HepG2 (cell line): Measurements from ENCODE around the gene CD300A. TPM values are rescaled to one million over a fixed set of nuclear protein-coding genes. Genes with fewer than 3 reads are reported as not detected.

Experiments used
- AKAP8 ChIP-seq: sonication (generic); formaldehyde crosslinking; IDR thresholded peaks from 2 replicates; pipeline ENCODE4 v1.5.1; 2020; ENCODE audit warnings: mild to moderate bottlenecking, missing genetic modification reagents
- ARNT2 ChIP-seq: sonication (generic); formaldehyde crosslinking; IDR thresholded peaks from 2 replicates; pipeline ENCODE4 v1.8.0; 2022; ENCODE audit warnings: mild to moderate bottlenecking, low read depth, missing genetic modification reagents, moderate library complexity
- ATF7 ChIP-seq, 2 experiments: fragments of 450-650 bp in 1 of 2; sonication (generic) in 1 of 2; formaldehyde crosslinking in 1 of 2; IDR thresholded peaks; 2 replicates each; pipeline versions ENCODE4 v1.4.0 to v1.6.1; 2016 to 2020; ENCODE audit warnings: antibody characterized with exemption in 1 of 2, mild to moderate bottlenecking in 1 of 2, missing genetic modification reagents in 1 of 2
- ETS1 ChIP-seq: sonication (generic); formaldehyde crosslinking; IDR thresholded peaks from 2 replicates; pipeline ENCODE4 v1.4.0; 2020; ENCODE audit warnings: missing genetic modification reagents
- FOSL2 ChIP-seq: sonication (generic); formaldehyde crosslinking; IDR thresholded peaks from 2 replicates; pipeline ENCODE4 v1.4.0; 2020; ENCODE audit warnings: missing genetic modification reagents
- FOXO1 ChIP-seq: sonication (generic); formaldehyde crosslinking; IDR thresholded peaks from 2 replicates; pipeline ENCODE4 v1.4.0; 2020; ENCODE audit warnings: missing genetic modification reagents
- JUND ChIP-seq: sonication (generic); formaldehyde crosslinking; IDR thresholded peaks from 2 replicates; pipeline ENCODE4 v1.8.0; 2022; ENCODE audit warnings: mild to moderate bottlenecking, missing genetic modification reagents
- MAFK ChIP-seq, 2 experiments: IDR thresholded peaks in 1 of 2; conservative IDR thresholded peaks in 1 of 2; 2 replicates each; pipeline ENCODE4 v1.6.1; 2011; ENCODE audit warnings: improper control_type of control experiment in 2 of 2, low read length in 2 of 2
- MATR3 ChIP-seq: sonication (generic); formaldehyde crosslinking; IDR thresholded peaks from 2 replicates; pipeline ENCODE4 v1.4.0; 2020; ENCODE audit warnings: missing genetic modification reagents
- MAZ ChIP-seq, 2 experiments: sonication (generic) in 1 of 2; formaldehyde crosslinking in 1 of 2; IDR thresholded peaks; 2 replicates each; pipeline versions ENCODE4 v1.5.0 to v1.6.1; 2012 to 2020; ENCODE audit warnings: low read depth in 2 of 2, mild to moderate bottlenecking in 2 of 2, borderline replicate concordance in 1 of 2, improper control_type of control experiment in 1 of 2, low read length in 1 of 2, missing genetic modification reagents in 1 of 2, moderate library complexity in 1 of 2
- NCOA1 ChIP-seq: sonication (generic); formaldehyde crosslinking; IDR thresholded peaks from 2 replicates; pipeline ENCODE4 v1.9.0; 2021; ENCODE audit warnings: missing genetic modification reagents
- NFKB2 ChIP-seq: sonication (generic); formaldehyde crosslinking; IDR thresholded peaks from 2 replicates; pipeline ENCODE4 v1.4.0; 2020; ENCODE audit warnings: missing genetic modification reagents, borderline replicate concordance
- PAXIP1 ChIP-seq: sonication (generic); formaldehyde crosslinking; conservative IDR thresholded peaks from 2 replicates; pipeline ENCODE4 v1.4.0; 2020; ENCODE audit warnings: mild to moderate bottlenecking, missing genetic modification reagents, moderate library complexity
- PRMT3 ChIP-seq: sonication (generic); formaldehyde crosslinking; IDR thresholded peaks from 2 replicates; pipeline ENCODE4 v1.8.1; 2022; ENCODE audit warnings: low read depth, mild to moderate bottlenecking, moderate library complexity, missing genetic modification reagents, borderline replicate concordance
- SMAD9 ChIP-seq: sonication (generic); formaldehyde crosslinking; IDR thresholded peaks from 2 replicates; pipeline ENCODE4 v1.5.1; 2020; ENCODE audit warnings: mild to moderate bottlenecking, missing genetic modification reagents
- SNAI1 ChIP-seq: sonication (generic); formaldehyde crosslinking; IDR thresholded peaks from 2 replicates; pipeline ENCODE4 v1.5.0; 2020; ENCODE audit warnings: mild to moderate bottlenecking, missing genetic modification reagents, borderline replicate concordance
- THAP11 ChIP-seq: IDR thresholded peaks from 2 replicates; pipeline ENCODE4 v1.6.1; 2016; ENCODE audit warnings: missing biosample characterization, missing genetic modification reagents
- ZFP36 ChIP-seq: fragments of 150-350 bp; IDR thresholded peaks from 2 replicates; pipeline ENCODE4 v1.6.1; 2018; ENCODE audit warnings: borderline replicate concordance, low read length, low read depth; ENCODE audit not compliant: partially characterized antibody
- ZNF224 ChIP-seq: sonication (generic); formaldehyde crosslinking; IDR thresholded peaks from 2 replicates; pipeline ENCODE4 v1.5.0; 2020; ENCODE audit warnings: mild to moderate bottlenecking, missing genetic modification reagents
- ZNF234 ChIP-seq: sonication (generic); formaldehyde crosslinking; conservative IDR thresholded peaks from 2 replicates; pipeline ENCODE4 v1.5.1; 2020; ENCODE audit warnings: mild to moderate bottlenecking, missing genetic modification reagents
- ZNF878 ChIP-seq: sonication (generic); formaldehyde crosslinking; IDR thresholded peaks from 2 replicates; pipeline ENCODE4 v1.8.1; 2023; ENCODE audit warnings: mild to moderate bottlenecking, missing genetic modification reagents, moderate library complexity
- polyA plus RNA-seq, 8 experiments: library from polyadenylated mRNA; depleted of rRNA in 3 of 8; stranded (reverse) in 7 of 8; unstranded in 1 of 8; fragments of >200 nt; fragmentation: Illumina TruSeq in 4 of 8; extraction: Trizol in 4 of 8; gene quantifications; 2 replicates each; pipeline versions ENCODE4 v1.2.1 to v1.2.3, GENCODE V29; 2011 to 2016; ENCODE audit warnings: low read depth in 4 of 8, missing spikeins in 1 of 8, mixed read lengths in 1 of 8; ENCODE audit not compliant: insufficient read depth in 1 of 8
- total RNA-seq, 5 experiments: library from RNA; depleted of rRNA; stranded (reverse); fragments of >200 nt; fragmentation: Illumina TruSeq; extraction: Trizol; gene quantifications; 2 replicates each; pipeline ENCODE4 v1.2.3, GENCODE V29; 2016; ENCODE audit warnings: low read depth in 1 of 5

CD300A gene
- total and polyA plus RNA-seq, 2 of the 13 experiments (the other 11 are each of a cell fraction or from before 2014, with no cell fraction given), result not detected

DNA sequence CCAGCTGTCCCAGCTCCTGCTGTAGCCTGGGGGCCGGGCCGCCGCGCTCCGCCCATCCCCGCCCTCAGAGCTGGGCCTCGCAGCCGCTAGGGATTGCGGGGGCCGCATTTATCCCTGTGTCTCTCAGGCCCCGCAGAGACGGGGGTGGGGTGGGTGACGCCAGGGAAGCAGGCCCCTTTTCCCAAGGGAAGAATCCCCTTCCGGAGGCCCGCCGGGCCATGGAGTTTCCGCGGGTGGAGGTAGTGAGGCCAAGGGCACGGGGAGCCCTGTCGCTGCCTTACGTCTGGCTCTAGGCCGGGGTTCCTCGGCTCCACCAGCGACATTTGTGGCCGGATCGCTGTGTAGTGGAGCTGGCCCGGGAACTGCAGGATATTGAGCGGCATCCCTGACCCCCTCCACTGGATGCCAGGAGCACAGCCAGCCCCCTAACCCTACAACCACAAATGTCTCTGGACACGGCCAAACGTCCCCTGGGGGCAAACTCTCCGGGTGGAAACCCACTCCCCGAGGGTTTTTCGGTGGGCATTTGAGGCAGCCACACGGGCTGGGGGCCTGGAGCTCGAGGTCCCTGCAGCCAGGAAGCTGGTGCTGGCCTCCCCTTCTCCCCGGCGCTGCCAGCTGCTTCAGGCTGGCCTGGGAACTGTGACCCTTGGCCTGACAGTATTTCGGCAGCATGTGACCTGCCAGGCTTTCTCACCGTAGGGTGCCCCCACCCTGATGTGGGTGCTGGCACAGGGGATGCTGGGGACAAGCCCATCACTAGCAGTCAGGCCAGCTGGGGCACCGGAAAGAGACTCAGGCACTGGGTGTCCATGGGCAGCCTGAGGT is 12.0 kb upstream of the CD300A start (continued):
- TF ChIP-seq ZFP36, result no peak
- no peak for TF ChIP-seq ZNF878 (CRISPR knock-in tag)
- TF ChIP-seq NCOA1 (CRISPR knock-in tag), result no peak
- no peak for TF ChIP-seq ZNF224 (CRISPR knock-in tag)
- no peak for TF ChIP-seq ZNF234 (CRISPR knock-in tag)
- no peak for TF ChIP-seq PRMT3 (CRISPR knock-in tag)
- peak; percentile 27; the same call in 1 of the 2 replicates for TF ChIP-seq FOXO1 (CRISPR knock-in tag)
- TF ChIP-seq ETS1, result no peak
- TF ChIP-seq NFKB2 (CRISPR knock-in tag), result no peak; the same call in 1 of the 2 replicates
- TF ChIP-seq MAZ (IDR thresholded peaks at IDR 0.05; ENCODE audit: borderline replicate concordance, low read depth, low read length), result peak; percentile 85
- peak; percentile 66; the same call in 1 of the 2 replicates for TF ChIP-seq MAZ (CRISPR knock-in tag; IDR thresholded peaks at IDR 0.05; ENCODE audit: low read depth)
- no peak for TF ChIP-seq JUND
- TF ChIP-seq MATR3 (CRISPR knock-in tag), result no peak
- no peak for TF ChIP-seq ATF7 (IDR thresholded peaks at IDR 0.05)
- TF ChIP-seq ATF7 (CRISPR knock-in tag; IDR thresholded peaks at IDR 0.05), result no peak
- peak; percentile 30; the same call in 1 of the 2 replicates for TF ChIP-seq ARNT2 (CRISPR knock-in tag)
- TF ChIP-seq SNAI1 (CRISPR knock-in tag), result 0 out of 2 replicates have a peak, but pooled peaks have one; percentile 67
- no peak for TF ChIP-seq SMAD9 (CRISPR knock-in tag)
- TF ChIP-seq FOSL2 (CRISPR knock-in tag), result no peak
- no peak for TF ChIP-seq AKAP8 (CRISPR knock-in tag)
- TF ChIP-seq MAFK (conservative IDR thresholded peaks at IDR 0.05 in 1 of 2, IDR thresholded peaks at IDR 0.05 in 1 of 2; ENCODE audit: low read length in 2 of 2), result no peak
- no peak for TF ChIP-seq THAP11 (CRISPR knock-in tag)
- peak; percentile 74 for TF ChIP-seq PAXIP1 (CRISPR knock-in tag)
